CD4-positive, alpha-beta T cell treated with Interferon gamma for 1 hour (primary cell): ENCODE data around the gene TOMM22.

Experiments used
- DNase-seq: peaks from one replicate; pipeline ENCODE4 v3.0.0-alpha.2; 2020

The TOMM22 gene

GRCh38 chr22:38715852-38716251 lies 34.1 kb downstream of the TOMM22 start:
- DNase-seq: no peak

GRCh38 chr22:38716271-38716670 lies 34.5 kb downstream of the TOMM22 start:
- DNase-seq: no peak

- DNase-seq: no peak
Measured at GRCh38 chr22:38716826-38717225, 35.1 kb downstream of the TOMM22 start.

- DNase-seq: no peak
Measured at GRCh38 chr22:38717244-38717643, 35.5 kb downstream of the TOMM22 start.

GRCh38 chr22:38718414-38718813 lies 36.7 kb downstream of the TOMM22 start:
- DNase-seq: no peak

GRCh38 chr22:38719196-38719595 lies 37.4 kb downstream of the TOMM22 start:
- DNase-seq: no peak

- DNase-seq: no peak
Measured at GRCh38 chr22:38720350-38720749, 38.6 kb downstream of the TOMM22 start.

- no peak for DNase-seq
Measured at GRCh38 chr22:38721551-38721950, 39.8 kb downstream of the TOMM22 start.

- DNase-seq: no peak
Measured at GRCh38 chr22:38724176-38724575, 42.4 kb downstream of the TOMM22 start.

- DNase-seq: peak; percentile 35
Measured at GRCh38 chr22:38724926-38725571, 43.3 kb downstream of the TOMM22 start.

GRCh38 chr22:38725900-38726655 lies 44.3 kb downstream of the TOMM22 start:
- DNase-seq: no peak

- DNase-seq: no peak
Measured at GRCh38 chr22:38727123-38727522, 45.4 kb downstream of the TOMM22 start.

- no peak for DNase-seq
Measured at GRCh38 chr22:38727530-38728451, 46.0 kb downstream of the TOMM22 start.

GRCh38 chr22:38728871-38729796 lies 47.4 kb downstream of the TOMM22 start:
- no peak for DNase-seq

- DNase-seq: no peak
Measured at GRCh38 chr22:38729946-38730345, 48.2 kb downstream of the TOMM22 start.

- DNase-seq: no peak
Measured at GRCh38 chr22:38730411-38730871, 48.7 kb downstream of the TOMM22 start.

GRCh38 chr22:38731703-38732161 lies 50.0 kb downstream of the TOMM22 start:
- no peak for DNase-seq

- DNase-seq: no peak
Measured at GRCh38 chr22:38732251-38732815, 50.6 kb downstream of the TOMM22 start.

GRCh38 chr22:38733329-38733723 lies 51.6 kb downstream of the TOMM22 start:
- peak; percentile 52 for DNase-seq

- no peak for DNase-seq
Measured at GRCh38 chr22:38733724-38734381, 52.1 kb downstream of the TOMM22 start.

GRCh38 chr22:38734421-38735100 lies 52.8 kb downstream of the TOMM22 start:
- DNase-seq: no peak
